Progenitor cell of endocrine pancreas (in vitro differentiated cells): ENCODE data around the gene HAL. TPM values are rescaled to one million over a fixed set of nuclear protein-coding genes. Genes with fewer than 3 reads are reported as not detected.
A peak's percentile ranks its signal among the peaks of the same experiment; 100 is the strongest.

Experiments
- DNase-seq: peaks from one replicate; pipeline ENCODE4 v3.0.0; 2021; ENCODE audit warnings: low spot score; ENCODE audit not compliant: unreplicated experiment
- H3K27ac Mint-ChIP-seq: 2 replicates; pipeline ENCODE4 v1.8.0; 2021; ENCODE audit warnings: mild to moderate bottlenecking, moderate library complexity, mixed read lengths
- H3K27me3 Mint-ChIP-seq: 2 replicates; pipeline ENCODE4 v1.8.0; 2021; ENCODE audit warnings: mixed read lengths
- H3K36me3 Mint-ChIP-seq: 2 replicates; pipeline ENCODE4 v1.8.0; 2022; ENCODE audit warnings: mixed read lengths; ENCODE audit not compliant: insufficient read depth
- H3K4me1 Mint-ChIP-seq: 2 replicates; pipeline ENCODE4 v1.8.0; 2021; ENCODE audit warnings: low read depth, mixed read lengths
- H3K4me3 Mint-ChIP-seq: 2 replicates; pipeline ENCODE4 v1.8.0; 2021; ENCODE audit warnings: low read depth, mild to moderate bottlenecking, moderate library complexity, mixed read lengths
- H3K9me3 Mint-ChIP-seq: 2 replicates; pipeline ENCODE4 v1.8.0; 2021; ENCODE audit warnings: low read depth, mixed read lengths
- CTCF ChIP-seq: fragments of 200-600 bp; sonication (generic); IDR thresholded peaks from one replicate; pipeline ENCODE4 v1.5.0; 2021; ENCODE audit warnings: antibody characterized with exemption, mild to moderate bottlenecking; ENCODE audit not compliant: unreplicated experiment
- total RNA-seq: library from RNA; stranded (reverse); gene quantifications from 2 replicates; pipeline ENCODE4 v1.2.1, GENCODE V29; 2021

The HAL gene
- total RNA-seq, 1 donor from 2014 or later: 0.46 TPM

- Mint-ChIP-seq H3K4me3 (no peak overlapping the region), H3K27ac (no peak overlapping the region)
- no peak for TF ChIP-seq CTCF
These were observed 44.4 kb upstream of the HAL start for GRCh38 chr12:96040305-96041133.

DNA sequence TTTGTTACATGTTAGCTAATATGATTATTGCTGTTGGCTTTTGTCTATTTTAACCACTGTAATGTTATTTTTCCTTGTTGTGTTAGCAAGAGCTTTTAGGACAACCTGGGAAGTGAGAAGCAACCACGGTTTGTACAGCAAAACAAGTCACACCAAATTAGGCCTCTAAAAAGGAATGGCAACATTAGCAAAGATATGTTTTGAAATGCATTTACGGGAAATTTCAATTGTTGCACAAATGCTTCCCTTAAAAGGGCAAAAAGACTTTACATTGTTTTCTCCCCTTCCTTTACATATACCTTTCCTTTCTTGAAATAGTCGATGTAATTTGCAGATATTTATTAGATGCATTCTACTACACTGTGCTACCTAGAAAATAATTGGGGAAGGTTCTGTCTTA is 43.4 kb upstream of the HAL start:
- H3K4me3 Mint-ChIP-seq: no peak overlapping the region

More at GRCh38 chr12:96040305-96041133, 44.4 kb upstream of the HAL start:
- H3K9me3 Mint-ChIP-seq: no peaks in the 10 kb centered on the region
- no peaks in the 10 kb centered on the region for H3K4me1 Mint-ChIP-seq
- H3K36me3 Mint-ChIP-seq: no peaks in the 10 kb centered on the region
- no peak for DNase-seq
- H3K27me3 Mint-ChIP-seq: peaks cover 18% of the 10 kb centered on the region

DNA sequence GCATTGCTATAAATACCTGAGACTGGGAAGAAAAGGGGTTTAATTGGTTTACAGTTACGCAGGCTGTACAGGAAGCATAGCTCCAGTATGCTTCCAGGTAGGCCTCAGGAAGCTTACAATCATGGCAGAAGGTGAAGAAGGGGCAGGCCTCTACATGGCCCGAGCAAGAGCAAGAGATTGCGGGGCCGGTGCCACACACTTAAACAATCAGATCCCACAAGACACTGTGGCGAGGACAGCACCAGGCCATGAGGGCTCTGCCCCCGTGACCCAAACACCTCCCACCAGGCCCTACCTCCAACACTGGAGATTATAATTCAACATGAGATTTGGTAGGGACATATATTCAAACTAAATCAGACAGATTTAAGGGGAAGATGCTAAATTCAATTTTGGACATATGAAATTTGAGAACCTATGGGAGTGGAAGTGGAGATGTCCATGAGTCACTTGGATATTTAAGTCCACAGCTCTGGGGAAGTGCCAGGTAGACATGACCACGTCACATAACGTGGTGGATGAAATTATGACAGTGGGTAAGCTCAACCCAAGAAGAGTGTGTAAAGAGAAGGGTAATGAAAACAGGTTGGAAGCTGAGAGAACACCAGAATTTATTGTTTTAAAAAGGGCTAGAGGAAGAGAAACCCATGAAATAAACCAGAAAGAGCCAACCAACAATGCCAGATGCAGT is 40.8 kb upstream of the HAL start:
- DNase-seq: no peak
- peaks cover 3% of the 10 kb centered on the region for H3K4me1 Mint-ChIP-seq
- H3K4me3 Mint-ChIP-seq: no peak overlapping the region
- TF ChIP-seq CTCF: no peak
- H3K36me3 Mint-ChIP-seq: no peaks in the 10 kb centered on the region
- no peaks in the 10 kb centered on the region for H3K27me3 Mint-ChIP-seq
- no peaks in the 10 kb centered on the region for H3K9me3 Mint-ChIP-seq
- H3K27ac Mint-ChIP-seq: no peak overlapping the region

More for the DNA sequence above, 43.4 kb upstream of the HAL start:
- H3K36me3 Mint-ChIP-seq: no peaks in the 10 kb centered on the region
- H3K4me1 Mint-ChIP-seq: no peaks in the 10 kb centered on the region
- peaks cover 13% of the 10 kb centered on the region for H3K27me3 Mint-ChIP-seq
- DNase-seq: no peak
- no peak overlapping the region for H3K27ac Mint-ChIP-seq
- H3K9me3 Mint-ChIP-seq: no peaks in the 10 kb centered on the region
- TF ChIP-seq CTCF: no peak

- Mint-ChIP-seq H3K36me3 (no peaks in the 10 kb centered on the region), H3K27me3 (no peaks in the 10 kb centered on the region), H3K27ac (no peak within 1 kb of the TSS), H3K4me3 (no peak within 1 kb of the TSS), H3K4me1 (peaks cover 3% of the 10 kb centered on the region), H3K9me3 (no peaks in the 10 kb centered on the region)
- no peak for TF ChIP-seq CTCF
- peak; percentile 92 for DNase-seq
These were observed 39.4 kb upstream of the HAL start, which contains the start of gene LTA4H for GRCh38 chr12:96035283-96036236. Gene LTA4H (minus strand): TSS chr12:96035587. CDS start chr12:96035519, 68 bp downstream.
